Activated naive CD8-positive, alpha-beta T cell treated with anti-CD3 and anti-CD28 coated beads, Interleukin-2, amount 10 ng/mL, durations not matched to agents 7 days and 5 days (primary cell): Measurements from ENCODE around the gene ZBP1. TPM values are rescaled to one million over a fixed set of nuclear protein-coding genes. Genes with fewer than 3 reads are reported as not detected.

Source experiments
- ATAC-seq: fragments of 150-1000 bp; cut with Tn5 transposase; one replicate; pipeline ENCODE4 v1.10.0; 2021; ENCODE audit warnings: low read depth, moderate library complexity
- POLR2A ChIA-PET: fragments of 350-600 bp; sonication (Branson Sonifier 250); formaldehyde crosslinking; loops from one replicate; lab custom pipeline; 2021; ENCODE audit warnings: antibody characterized with exemption; lab: Charles Lee
- DNase-seq: peaks from one replicate; pipeline ENCODE4 v3.0.0; 2021
- H3K27ac Mint-ChIP-seq: one replicate; pipeline ENCODE4 v1.8.0; 2022; ENCODE audit warnings: mild to moderate bottlenecking, mixed read lengths
- H3K27me3 Mint-ChIP-seq: one replicate; pipeline ENCODE4 v1.8.0; 2022; ENCODE audit warnings: mild to moderate bottlenecking, moderate library complexity, mixed read lengths
- H3K36me3 Mint-ChIP-seq: one replicate; pipeline ENCODE4 v1.8.0; 2021; ENCODE audit warnings: mild to moderate bottlenecking, mixed read lengths
- H3K4me1 Mint-ChIP-seq: one replicate; pipeline ENCODE4 v1.8.0; 2021; ENCODE audit warnings: mixed read lengths
- H3K4me3 Mint-ChIP-seq: one replicate; pipeline ENCODE4 v1.8.0; 2022; ENCODE audit warnings: mild to moderate bottlenecking, moderate library complexity, mixed read lengths
- H3K9me3 Mint-ChIP-seq: one replicate; pipeline ENCODE4 v1.8.0; 2021; ENCODE audit warnings: mixed read lengths
- total RNA-seq, 2 experiments: library from RNA; stranded (reverse); gene quantifications; one replicate each; pipeline ENCODE4 v1.2.3, GENCODE V29; 2021

The ZBP1 gene
- total RNA-seq, 2 experiments from 2014 or later: 27.5 to 28.5 TPM

- POLR2A ChIA-PET: no interaction called here
- peaks cover 2% of the 10 kb centered on the region for H3K4me1 Mint-ChIP-seq
- H3K4me3 Mint-ChIP-seq: no peak overlapping the region
- H3K27me3 Mint-ChIP-seq: peaks cover 14% of the 10 kb centered on the region
- H3K9me3 Mint-ChIP-seq: no peaks in the 10 kb centered on the region
- no peak for ATAC-seq
- no peak for DNase-seq
- H3K27ac Mint-ChIP-seq: no peak overlapping the region
- no peaks in the 10 kb centered on the region for H3K36me3 Mint-ChIP-seq
These were observed 26.9 kb downstream of the ZBP1 start for GRCh38 chr20:57593134-57593886.

GRCh38 chr20:57592263-57593092, 27.7 kb downstream of the ZBP1 start:
- no peak overlapping the region for H3K27ac Mint-ChIP-seq
- peaks cover 2% of the 10 kb centered on the region for H3K4me1 Mint-ChIP-seq
- peaks cover 2% of the 10 kb centered on the region for H3K9me3 Mint-ChIP-seq
- POLR2A ChIA-PET: no interaction called here
- no peak overlapping the region for H3K4me3 Mint-ChIP-seq
- DNase-seq (no peak), ATAC-seq (no peak)
- H3K36me3 Mint-ChIP-seq: no peaks in the 10 kb centered on the region
- peaks cover 12% of the 10 kb centered on the region for H3K27me3 Mint-ChIP-seq

DNA sequence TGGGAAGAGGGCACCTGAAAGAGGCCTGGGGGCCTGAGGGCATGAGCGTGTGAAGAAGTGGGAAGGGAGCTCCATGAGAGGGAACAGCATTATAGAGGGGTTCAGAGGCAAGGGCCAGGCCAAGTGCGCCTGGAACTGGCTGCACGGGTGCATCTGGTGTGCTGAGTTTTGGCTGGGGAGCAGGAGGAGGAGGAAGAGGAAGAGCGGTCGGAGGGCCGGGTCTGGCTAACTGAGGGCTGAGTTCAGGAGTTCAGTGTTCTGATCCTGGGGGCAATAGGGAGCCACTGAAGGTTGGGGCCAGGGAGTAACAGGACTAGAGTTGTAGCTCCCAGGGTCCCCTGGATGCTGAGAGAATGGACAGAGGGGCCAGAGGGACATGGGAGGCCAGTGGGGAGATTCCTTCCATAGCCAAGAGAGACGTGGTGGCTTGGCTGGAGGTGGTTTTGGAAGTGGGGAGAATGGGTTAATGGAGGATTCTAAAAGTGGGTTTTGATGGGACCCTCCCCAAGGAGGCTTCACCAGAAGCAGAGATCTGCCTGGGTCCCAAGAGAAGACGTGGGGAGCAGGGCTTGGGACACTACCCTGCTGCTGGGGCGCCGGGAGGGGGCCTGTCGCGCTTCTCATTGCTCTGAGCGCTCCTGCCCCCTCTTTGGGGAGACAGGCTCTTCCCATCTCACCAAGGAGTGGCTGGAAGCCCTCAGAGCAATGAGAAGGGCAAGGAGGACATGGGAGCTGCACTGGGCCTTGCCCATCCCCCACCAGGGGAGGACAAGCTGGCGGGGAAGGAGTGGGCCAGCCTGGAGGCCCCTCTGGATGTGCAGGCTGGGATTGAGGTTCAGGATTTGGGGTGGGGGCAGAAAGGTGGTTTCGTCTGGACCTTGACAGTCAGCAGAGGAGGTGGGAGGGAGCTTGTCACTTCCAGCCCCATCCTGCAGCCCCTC, 28.7 kb downstream of the ZBP1 start:
- no peak overlapping the region for H3K27ac Mint-ChIP-seq
- peaks cover 2% of the 10 kb centered on the region for H3K9me3 Mint-ChIP-seq
- no peak for DNase-seq
- peaks cover 2% of the 10 kb centered on the region for H3K4me1 Mint-ChIP-seq
- H3K4me3 Mint-ChIP-seq: no peak overlapping the region
- no peaks in the 10 kb centered on the region for H3K36me3 Mint-ChIP-seq
- ATAC-seq: no peak
- POLR2A ChIA-PET: no interaction called here
- H3K27me3 Mint-ChIP-seq: peaks cover 12% of the 10 kb centered on the region

- H3K36me3 Mint-ChIP-seq: no peaks in the 10 kb centered on the region
- POLR2A ChIA-PET: no interaction called here
- ATAC-seq (no peak), DNase-seq (no peak)
- peaks cover 2% of the 10 kb centered on the region for H3K4me1 Mint-ChIP-seq
- no peak overlapping the region for H3K27ac Mint-ChIP-seq
- H3K27me3 Mint-ChIP-seq: peaks cover 10% of the 10 kb centered on the region
- H3K9me3 Mint-ChIP-seq: peaks cover 2% of the 10 kb centered on the region
- H3K4me3 Mint-ChIP-seq: no peak overlapping the region
These were observed 29.5 kb downstream of the ZBP1 start for GRCh38 chr20:57590485-57591288.

DNA sequence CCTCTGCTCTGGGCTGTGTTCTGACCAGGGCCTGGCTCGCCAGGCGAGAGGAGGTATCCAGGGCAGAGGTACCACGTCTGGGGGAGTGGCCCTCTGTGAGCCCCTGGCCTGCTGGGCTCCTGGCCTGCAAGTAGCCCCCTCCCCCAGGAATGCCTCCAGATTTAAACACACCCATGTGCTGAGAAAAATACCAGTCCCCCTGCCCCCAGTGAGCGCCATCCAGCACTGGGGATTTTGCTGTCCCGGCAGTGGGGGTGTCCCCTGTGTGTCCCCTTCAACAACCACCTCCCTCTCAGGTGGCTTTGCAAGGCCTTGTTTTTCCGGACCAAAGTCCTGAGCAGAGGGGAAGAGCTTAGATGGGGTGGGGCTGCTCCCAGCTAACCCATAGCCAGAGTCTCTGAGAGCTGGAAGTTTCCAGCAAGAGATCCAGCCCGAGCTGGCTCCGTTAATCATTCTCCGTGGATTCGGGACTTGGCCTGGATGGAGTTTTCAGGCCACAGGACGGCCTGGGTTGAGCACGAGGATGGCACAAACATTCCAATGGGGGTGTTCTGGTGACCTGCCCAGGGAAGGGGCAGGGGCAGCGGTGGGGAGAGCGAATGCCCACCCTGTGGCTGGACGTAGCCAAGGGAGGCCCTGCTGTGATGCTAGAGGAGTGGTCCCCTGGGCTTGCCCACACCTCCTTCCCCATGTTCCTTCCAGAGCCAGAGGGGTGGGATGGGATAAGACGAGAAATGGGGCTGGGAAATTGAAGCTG, 30.3 kb downstream of the ZBP1 start:
- Mint-ChIP-seq H3K27me3 (peaks cover 8% of the 10 kb centered on the region), H3K9me3 (peaks cover 2% of the 10 kb centered on the region), H3K36me3 (no peaks in the 10 kb centered on the region), H3K4me1 (peaks cover 2% of the 10 kb centered on the region), H3K27ac (no peak overlapping the region), H3K4me3 (no peak overlapping the region)
- DNase-seq: no peak
- POLR2A ChIA-PET: no interaction called here
- ATAC-seq: no peak

DNA sequence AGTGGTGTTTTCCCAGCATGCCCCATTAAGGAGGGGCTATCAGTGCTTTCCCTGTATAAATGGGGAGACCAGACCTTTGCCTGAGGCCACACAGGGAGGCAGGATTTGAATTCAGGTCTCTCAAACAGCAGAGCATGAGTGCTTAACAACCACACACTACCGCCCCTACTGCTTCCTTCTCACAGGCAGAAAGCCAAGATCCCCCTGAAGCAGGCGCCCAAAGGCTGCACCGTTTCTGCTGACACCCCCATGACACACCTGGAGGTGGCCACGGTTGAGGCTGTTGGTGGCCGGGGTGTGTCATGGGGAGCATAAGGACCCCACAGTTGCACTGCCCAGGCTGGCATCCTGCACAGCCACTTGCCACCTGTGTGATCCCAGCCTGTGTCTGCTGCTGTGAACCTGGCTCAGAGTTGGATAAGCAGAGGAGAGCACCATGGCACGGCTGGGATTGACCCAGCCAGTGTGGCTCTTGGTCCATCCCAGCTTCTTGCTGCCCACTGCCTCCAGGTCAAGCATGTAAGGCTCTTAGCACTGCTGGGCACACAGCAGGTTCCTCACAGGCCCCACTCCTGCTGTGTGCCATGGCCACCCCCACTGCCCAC, 31.0 kb downstream of the ZBP1 start:
- no peak overlapping the region for H3K27ac Mint-ChIP-seq
- H3K4me1 Mint-ChIP-seq: peaks cover 2% of the 10 kb centered on the region
- ATAC-seq (no peak), DNase-seq (no peak)
- H3K27me3 Mint-ChIP-seq: peaks cover 10% of the 10 kb centered on the region
- H3K36me3 Mint-ChIP-seq: no peaks in the 10 kb centered on the region
- POLR2A ChIA-PET: no interaction called here
- peaks cover 2% of the 10 kb centered on the region for H3K9me3 Mint-ChIP-seq
- H3K4me3 Mint-ChIP-seq: no peak overlapping the region

- no peak overlapping the region for H3K4me3 Mint-ChIP-seq
- peaks cover 2% of the 10 kb centered on the region for H3K4me1 Mint-ChIP-seq
- H3K27ac Mint-ChIP-seq: no peak overlapping the region
- no peak for ATAC-seq
- POLR2A ChIA-PET: no interaction called here
- peaks cover 8% of the 10 kb centered on the region for H3K27me3 Mint-ChIP-seq
- peaks cover 2% of the 10 kb centered on the region for H3K9me3 Mint-ChIP-seq
- no peaks in the 10 kb centered on the region for H3K36me3 Mint-ChIP-seq
- no peak for DNase-seq
These were observed 31.6 kb downstream of the ZBP1 start for GRCh38 chr20:57588596-57588995.

DNA sequence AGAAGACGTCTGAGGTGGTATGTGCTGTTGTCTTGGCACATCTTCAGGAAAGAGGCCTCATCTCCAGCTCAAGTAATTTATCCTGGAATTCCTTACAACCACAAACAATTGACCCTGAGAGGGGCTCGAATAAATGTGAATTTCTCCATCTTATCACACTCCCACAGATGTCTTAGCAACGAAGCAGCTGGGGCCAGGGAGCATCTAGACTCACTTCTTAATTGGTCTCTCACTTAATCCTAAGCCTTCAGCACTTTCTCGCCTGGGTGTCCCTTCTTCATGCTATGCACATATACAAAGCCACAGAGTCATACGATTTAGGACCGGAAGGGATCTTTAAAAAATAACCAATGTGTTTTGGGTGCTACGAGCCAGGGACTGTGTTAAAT, 32.2 kb downstream of the ZBP1 start:
- DNase-seq (no peak), ATAC-seq (no peak)
- Mint-ChIP-seq H3K4me3 (no peak overlapping the region), H3K4me1 (peaks cover 2% of the 10 kb centered on the region), H3K27ac (no peak overlapping the region), H3K9me3 (peaks cover 2% of the 10 kb centered on the region), H3K27me3 (peaks cover 9% of the 10 kb centered on the region), H3K36me3 (no peaks in the 10 kb centered on the region)
- POLR2A ChIA-PET: no interaction called here

GRCh38 chr20:57587278-57587988, 32.8 kb downstream of the ZBP1 start:
- Mint-ChIP-seq H3K4me3 (no peak overlapping the region), H3K4me1 (peaks cover 2% of the 10 kb centered on the region), H3K36me3 (no peaks in the 10 kb centered on the region), H3K27me3 (peaks cover 13% of the 10 kb centered on the region), H3K27ac (no peak overlapping the region), H3K9me3 (peaks cover 2% of the 10 kb centered on the region)
- POLR2A ChIA-PET: no interaction called here
- ATAC-seq (no peak), DNase-seq (no peak)

- Mint-ChIP-seq H3K27me3 (peaks cover 16% of the 10 kb centered on the region), H3K4me1 (peaks cover 2% of the 10 kb centered on the region), H3K4me3 (no peak overlapping the region), H3K9me3 (peaks cover 2% of the 10 kb centered on the region), H3K27ac (no peak overlapping the region), H3K36me3 (no peaks in the 10 kb centered on the region)
- DNase-seq (no peak), ATAC-seq (no peak)
- POLR2A ChIA-PET: no interaction called here
These were observed 33.3 kb downstream of the ZBP1 start for GRCh38 chr20:57586943-57587277.

DNA sequence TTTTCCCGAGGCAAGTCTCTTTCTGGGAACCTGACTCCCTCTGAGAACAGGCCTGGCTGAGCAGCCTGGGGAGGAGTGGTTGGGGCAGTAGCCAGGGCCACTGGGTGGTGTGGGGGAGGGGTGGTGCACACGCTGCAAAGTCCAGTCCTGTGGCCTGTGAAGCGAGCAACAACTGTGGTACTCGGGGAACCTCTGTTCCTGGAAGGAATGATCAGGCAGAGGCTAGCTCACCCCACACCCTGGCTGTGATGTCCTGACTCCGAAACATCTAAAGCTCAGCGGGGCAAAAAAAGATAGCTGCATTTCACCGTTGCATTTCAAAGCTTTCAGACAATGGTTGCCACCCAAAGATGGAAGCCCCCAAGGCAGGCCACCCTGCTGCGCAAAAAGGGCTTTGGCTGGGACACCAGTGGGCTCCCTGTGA, 33.8 kb downstream of the ZBP1 start:
- Mint-ChIP-seq H3K27ac (no peak overlapping the region), H3K4me1 (peaks cover 2% of the 10 kb centered on the region), H3K36me3 (no peaks in the 10 kb centered on the region), H3K27me3 (peaks cover 17% of the 10 kb centered on the region), H3K4me3 (no peak overlapping the region), H3K9me3 (peaks cover 2% of the 10 kb centered on the region)
- no peak for DNase-seq
- POLR2A ChIA-PET: no interaction called here
- no peak for ATAC-seq
